HG02938 (cell line): Measurements from ENCODE around the gene TMEM181.

ENCODE experiments used
- ATAC-seq: cut with Tn5 transposase; IDR thresholded peaks from one replicate; pipeline ENCODE4 v1.9.1; 2021; ENCODE audit warnings: mild to moderate bottlenecking, moderate library complexity; ENCODE audit not compliant: unreplicated experiment

Gene TMEM181

DNA sequence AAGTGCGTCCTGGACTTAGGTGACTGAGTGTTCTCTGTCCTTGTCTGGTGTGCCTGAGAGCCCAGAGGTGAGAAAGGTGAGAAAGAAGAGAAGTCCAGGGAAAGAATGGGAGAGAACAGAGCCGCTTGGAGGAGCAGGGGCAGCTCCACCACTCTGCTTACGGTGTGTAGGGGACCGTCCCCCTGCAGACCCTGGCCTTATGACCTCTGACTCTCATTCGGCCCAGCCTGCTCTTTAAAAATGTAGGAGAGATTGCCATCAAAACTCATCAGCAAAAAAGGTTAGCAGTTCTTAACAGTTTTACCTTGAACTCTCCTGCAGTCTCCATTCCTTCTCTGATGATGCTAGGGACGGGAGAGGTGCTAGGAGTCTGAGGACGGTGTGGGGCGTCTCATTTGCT is 2.0 kb downstream of the TMEM181 start:
- no peak for ATAC-seq

DNA sequence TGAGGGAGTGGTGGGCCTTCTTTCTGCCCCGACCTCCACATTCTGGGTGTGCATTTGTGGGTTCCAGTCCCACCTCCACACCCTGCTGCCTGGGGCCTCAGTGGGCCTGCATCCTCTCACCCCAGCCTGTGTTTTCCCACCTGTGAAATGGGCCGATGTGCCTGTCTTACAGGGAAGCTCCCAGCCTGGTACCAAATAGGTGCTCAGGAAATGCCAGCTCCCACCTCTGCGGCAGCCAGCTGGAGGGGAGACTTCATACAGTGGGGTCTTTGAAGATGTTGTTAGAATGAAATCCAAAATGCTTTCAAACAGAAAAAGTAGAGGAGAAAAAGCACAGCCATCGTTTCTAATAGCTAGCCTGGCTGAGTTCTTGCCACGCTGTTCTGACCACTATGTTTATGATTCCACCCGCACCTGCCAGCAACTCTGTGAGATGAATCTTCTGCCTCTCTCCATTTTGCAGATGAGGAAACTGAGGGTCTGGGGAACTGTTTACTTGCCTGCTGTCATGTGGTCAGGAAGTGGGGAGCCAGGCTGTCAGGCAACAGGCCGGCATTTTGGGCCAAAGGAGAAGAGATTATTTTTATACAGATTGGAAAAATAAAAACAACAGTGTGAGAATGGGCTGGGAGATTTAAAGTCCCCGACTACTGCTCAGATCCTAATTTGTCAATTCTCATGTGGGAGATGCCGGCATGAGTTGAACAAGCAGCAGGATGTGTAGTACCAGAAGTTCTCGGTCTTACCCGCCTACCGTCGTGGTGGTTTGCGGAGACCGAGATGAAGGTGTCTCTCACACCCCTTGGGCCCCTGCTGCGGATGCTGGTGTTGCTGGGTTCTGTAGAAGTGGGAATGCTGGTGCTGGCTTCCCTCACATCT is 4.6 kb downstream of the TMEM181 start:
- no peak for ATAC-seq

DNA sequence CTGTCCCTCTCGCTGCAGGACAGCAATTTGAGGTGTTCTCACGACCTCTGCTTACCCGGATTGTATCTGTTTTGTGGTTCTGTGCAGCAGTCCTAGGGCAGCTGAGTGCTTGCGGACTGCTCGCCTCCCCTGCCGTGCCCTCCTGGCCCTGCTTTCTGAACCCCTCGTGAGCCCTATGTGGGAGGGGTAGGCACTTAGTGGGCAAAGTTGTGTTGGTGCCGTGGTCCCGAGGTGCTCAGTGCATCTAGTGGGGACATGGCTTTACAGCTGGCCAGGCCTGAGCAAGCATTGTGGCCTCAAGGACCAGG is 5.2 kb downstream of the TMEM181 start:
- no peak for ATAC-seq

DNA sequence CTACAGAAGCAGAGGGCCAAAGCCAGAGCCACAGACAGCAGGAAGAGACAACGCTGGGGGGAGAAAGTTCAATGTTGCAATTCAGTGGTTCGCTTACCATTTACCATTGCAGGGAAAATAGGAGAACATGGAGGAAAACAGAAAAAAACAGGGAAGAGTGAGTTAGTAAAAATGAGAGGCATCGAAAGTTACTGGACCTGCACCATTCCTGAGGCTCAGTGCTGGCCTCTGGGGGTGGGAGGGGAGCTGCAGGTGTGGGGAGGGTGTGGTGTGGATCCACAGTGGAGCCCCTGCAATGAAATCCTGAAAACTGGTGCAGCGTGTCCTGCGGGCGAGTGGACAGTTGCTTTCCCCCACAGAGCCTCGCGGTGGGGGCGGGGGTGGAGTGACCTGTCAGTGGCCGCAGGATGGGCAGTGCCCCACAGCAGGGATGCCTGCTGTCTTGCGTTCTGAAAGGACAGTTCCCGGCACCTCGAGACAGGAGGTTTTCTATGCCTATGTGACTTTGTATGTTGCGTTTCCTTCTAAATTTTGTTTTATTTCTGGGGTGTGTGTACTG is 5.7 kb downstream of the TMEM181 start:
- ATAC-seq: no peak

DNA sequence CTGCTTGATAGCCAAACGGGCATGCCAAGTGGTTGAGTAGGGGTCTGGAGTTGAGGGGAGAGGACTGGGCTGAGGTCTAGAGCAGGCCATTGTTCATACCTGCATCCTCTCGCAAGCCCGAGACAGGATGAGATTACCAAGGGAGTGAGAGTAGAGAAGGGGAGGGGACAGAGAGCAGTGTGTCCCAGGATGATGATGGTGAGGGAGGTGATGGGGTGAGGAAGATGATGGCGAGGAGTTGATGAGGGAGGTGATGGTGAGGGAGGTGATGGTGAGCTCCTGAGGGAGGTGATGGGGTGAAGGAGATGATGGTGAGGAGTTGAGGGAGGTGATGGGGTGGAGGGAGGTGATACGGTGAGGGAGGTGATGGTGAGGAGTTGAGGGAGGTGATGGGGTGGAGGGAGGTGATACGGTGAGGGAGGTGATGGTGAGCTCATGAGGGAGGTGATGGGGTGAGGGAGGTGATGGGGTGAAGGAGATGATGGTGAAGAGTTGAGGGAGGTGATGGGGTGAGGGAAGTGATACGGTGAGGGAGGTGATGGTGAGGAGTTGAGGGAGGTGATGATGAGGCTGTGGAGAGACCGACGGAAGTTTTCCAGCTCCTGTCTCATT is 6.4 kb downstream of the TMEM181 start:
- ATAC-seq: no peak

DNA sequence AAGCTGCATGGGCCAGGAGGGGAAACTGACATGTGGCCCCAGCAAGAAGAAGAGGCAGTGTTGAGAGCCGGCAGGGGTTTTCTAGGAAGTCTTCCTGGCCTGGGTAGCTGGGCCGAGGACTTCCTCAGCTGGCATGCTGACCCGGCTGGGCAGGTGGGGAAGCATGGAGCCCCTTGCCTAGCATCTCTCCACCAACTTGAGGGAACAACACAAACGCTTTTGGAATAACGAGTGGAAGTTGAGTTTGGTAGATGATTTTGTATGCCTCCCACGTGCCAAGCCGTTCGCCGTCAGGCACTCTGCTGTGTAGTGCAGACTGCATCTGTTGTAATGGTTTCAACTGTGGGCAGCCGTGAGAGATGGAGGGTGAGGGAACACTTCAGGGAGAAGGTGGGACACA is 7.3 kb downstream of the TMEM181 start:
- ATAC-seq: no peak

DNA sequence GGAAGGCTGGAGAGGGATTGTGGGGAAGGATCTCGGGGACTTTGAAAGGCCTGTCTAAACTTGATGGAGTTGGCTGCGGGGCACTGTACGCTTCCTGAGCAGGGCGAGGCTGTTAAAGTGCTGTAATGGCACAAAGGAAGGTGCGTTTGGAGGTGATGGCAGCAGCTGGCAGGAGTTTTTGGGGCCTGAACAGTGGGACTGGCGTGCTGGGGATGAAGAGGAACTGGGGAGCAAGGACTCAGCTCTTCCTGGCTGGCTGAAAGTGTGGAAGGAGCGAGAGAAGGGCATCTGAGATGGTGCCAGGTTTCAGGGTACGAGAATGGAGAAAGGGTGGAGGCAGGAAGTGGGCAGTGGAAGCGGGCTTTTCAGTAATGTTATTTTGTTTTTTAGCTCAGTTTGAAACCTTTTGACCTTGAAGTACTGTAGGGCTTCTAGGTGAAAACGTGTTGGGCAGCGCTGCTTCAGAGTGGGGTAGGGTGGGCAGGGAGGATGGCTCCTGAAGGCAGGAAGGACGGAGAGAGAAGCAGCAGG is 8.0 kb downstream of the TMEM181 start:
- no peak for ATAC-seq

DNA sequence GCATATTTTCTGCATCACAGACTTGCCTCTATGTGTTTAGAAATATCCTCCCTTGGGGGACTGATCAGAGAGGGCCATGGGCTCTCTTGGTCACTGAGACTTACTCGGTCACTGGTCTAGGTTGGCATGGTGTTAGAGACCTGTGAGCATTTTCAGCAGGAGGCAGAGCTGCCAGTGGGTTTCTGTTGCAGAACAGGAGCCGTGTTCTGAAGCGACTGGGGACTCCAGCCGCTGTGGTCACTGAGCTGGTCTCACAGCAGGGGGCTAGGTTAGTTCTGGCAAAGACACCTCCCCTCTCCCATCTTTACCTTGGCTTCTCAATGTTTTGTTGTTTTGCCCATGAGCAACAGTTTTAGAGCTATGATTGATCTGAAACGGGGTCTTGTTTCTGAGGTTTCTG is 8.7 kb downstream of the TMEM181 start:
- no peak for ATAC-seq

DNA sequence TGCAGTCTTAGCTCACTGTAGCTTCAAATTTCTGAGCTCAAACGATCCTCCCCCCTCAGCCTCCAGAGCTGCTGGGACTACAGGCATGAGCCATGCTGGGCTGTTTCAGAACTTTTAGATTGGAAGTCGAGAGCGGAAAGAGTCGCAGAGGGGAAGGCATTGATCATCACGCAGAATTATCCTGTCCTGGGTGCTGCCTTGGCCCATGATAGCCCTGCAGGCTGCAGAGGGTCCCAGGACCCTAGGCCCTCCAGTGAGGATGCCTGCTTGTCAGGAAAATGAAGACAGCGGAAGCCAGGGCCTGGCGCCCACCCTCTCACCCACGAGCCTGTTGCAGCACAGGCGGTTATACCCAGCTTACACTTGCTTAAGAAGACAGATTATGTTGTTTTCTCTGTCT is 9.1 kb downstream of the TMEM181 start:
- no peak for ATAC-seq

DNA sequence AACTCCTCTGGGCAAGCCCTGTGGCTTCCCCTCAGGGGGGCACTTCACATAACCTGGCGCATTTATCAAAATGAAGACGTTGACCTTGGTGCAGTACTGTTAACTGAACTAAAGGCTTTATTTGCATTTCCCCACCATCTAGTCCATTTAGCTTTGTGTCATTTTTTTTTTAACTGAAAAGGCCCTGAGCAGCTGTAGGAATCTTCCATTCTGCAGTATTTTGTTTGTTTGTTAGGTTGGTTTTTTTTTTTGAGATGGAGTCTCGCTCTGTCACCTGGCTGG is 10.7 kb downstream of the TMEM181 start:
- no peak for ATAC-seq

DNA sequence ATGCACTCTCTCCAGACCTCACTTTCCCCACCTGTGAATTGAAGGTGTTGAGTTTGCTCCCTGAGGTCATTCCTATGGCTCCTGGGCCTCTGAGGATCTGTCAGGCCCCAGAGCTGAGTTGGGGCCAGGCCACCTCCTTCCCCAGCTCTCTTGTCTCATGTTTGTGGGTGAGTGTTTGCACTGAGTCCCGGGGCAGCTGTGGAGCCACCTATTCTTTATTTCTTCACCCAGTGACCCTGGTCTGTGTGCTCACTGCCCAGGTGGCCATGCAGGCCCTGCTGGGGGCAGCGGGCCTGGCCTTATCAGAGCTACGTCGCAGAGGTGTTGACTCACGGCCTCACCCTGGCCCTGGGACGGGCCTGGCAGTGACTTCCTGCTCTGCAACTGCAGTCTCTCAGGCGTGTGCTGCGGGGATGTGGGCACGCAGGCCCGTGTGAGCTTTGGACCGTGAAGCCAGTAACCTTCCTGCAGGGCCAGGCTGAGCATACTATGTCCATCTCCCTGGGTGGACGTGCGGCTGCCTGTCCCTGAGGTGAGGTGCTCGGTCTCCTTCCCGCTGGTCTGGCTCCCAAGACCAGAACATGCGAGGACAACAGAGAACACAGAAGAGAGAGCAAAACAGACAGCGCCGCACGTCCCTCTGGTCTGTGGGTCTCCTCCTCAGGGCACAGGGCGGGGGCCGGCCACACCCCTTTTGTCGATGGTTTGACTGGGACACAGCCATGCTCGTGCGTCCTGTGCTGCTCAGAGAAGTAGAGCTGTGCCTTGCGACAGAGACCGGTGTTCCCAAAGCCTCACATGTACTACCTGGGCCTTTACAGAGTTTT is 12.1 kb downstream of the TMEM181 start:
- ATAC-seq: no peak

DNA sequence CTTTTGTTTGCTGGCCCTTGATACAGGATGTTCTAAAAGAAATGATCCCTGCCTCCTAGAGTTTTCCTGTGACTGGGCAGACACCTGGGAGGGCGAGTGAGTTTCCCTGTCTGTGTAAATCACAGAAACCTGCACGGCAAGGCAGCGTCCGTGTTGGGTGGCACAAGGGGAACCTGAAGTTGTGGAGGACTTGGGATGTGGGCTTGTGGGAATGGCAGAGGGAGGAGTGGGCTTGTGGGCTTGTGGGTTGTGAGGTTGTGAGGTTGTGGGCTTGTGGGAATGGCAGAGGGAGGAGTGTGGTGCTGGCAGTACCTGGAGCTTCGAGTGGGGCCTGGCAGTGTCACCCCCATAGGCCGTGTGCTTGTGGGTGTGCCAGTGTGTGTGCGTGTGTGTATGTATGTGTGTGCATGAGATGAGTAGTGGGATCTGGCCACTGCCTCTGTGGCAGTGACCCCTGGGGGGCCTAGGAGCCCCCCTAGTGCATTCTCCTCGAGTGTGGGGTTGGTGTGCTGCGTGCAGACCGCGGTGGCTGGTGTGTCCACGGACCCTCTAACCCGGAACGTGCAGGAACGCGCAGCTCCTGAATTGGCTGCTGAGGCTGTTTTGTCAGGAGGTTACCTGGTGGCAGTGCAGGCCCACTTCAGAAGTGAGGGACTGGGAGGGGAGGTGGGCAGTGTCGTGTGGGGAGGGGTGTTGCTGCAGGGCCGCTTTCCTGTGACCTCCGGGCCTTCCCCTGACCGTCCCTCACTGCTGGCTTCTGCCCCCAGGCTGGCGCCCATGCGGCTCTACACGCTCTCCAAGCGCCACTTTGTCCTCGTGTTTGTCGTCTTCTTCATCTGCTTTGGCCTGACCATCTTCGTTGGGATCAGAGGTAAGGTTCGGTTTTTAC is 13.0 kb downstream of the TMEM181 start:
- no peak for ATAC-seq

DNA sequence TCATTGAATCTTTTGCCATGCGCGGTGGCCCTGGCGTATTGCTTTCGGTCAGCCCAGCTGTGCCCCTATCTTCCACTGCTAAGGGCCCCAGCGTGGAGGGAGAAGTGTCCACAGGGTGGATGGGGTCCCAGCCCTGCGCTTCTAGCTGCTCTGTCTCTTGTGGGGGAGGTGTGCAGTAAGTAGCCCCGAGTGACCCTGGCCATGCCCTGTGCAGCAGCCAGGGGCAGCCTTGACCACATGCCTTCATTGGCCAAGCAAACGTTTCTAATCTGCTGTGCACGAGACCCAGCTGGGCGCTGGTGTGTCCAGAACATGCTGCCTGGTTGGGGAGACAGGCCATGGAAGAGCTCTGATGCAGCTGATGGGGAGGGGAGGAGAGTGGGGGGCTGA is 13.6 kb downstream of the TMEM181 start:
- no peak for ATAC-seq

DNA sequence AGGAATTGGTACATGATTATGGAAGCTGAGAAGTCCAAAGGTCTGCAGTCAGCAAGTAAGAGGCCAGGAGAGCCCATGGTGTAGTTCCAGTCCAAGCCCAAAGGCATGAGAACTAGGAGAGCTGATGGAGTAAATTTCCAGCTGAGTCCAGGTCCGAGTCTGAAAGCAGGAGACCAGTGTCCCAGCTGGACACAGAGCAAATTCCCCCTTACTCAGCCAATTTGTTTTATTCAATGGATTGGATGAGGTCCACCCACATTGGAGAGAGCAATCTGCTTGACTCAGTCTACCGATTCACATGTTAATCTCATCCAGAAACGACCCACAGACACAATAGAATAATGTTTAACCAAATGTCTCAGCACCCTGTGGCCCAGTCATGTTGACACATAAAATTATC is 14.9 kb downstream of the TMEM181 start:
- no peak for ATAC-seq

DNA sequence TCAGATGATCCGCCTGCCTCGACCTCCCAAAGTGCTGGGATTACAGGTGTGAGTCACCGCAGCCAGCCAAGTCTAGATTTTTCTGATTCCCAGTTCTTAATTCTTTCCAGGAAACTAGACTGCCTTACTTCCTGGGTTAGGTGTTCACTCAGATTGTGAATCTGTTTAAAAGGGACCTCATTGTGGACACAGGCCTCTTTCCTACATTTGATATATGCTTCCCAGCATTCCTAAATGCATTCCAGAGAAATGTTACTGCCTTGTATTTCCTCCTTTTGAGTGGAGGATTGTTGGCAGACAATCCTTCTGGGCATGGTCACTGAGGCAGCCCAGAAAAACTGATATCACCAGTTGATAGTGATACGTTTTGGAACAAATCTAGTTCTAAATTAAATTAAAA is 15.7 kb downstream of the TMEM181 start:
- ATAC-seq: no peak

DNA sequence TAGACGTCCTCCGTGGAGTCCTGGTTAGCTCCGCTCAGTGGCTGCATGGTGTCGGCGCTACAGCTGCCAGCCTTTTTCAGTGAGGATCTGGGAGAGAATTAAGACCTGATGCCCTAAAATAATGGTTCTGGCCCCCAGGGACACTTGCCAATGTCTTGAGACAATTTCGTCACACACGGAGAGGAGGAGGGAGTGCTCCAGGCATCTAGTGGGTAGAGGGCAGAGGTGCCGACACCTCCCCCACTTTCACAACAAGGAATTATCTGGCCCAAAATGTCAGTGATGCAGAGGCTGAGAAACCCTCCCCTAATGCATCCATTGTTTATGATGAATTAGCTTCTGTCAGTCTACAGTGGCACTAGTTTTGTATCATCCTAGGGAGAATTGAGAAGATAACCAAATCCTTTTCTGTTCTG is 24.4 kb downstream of the TMEM181 start:
- no peak for ATAC-seq

DNA sequence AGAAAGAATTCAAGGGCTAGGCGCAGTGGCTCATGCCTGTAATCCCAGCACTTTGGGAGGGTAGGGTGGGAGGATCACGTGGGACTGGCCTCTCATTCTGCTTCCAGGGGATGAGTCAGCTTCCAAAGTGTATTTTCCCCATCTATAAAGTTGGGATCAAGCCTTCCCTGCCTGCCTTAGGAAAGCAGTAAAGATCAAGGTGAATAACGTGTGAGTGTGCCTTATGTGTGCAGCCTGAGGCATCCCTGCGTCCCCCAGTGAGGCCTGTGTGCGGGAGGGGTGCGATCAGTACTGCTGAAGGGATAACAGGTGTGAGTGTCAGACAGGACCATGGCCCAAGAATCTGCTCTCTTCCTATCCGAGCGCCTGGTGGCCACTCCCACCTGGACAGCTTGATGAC is 26.8 kb downstream of the TMEM181 start:
- no peak for ATAC-seq

DNA sequence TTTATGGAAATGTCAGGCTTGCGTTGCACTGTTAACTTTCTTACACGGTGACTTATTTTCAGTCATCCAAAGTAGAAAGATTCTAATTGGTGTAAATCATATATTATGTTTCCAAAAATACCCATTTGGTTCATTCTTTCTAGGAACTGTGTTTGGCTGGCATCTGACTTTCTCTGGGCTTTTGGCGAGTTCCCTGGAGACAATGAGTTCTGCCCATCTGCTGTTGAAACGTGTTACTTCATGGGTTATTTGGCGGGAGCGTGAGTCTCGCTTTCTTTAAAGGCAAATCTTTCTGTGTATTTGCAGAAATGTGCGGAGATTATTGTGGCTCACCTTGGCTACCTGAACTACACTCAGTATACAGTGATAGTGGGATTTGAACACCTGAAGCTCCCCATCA is 29.5 kb downstream of the TMEM181 start:
- no peak for ATAC-seq

DNA sequence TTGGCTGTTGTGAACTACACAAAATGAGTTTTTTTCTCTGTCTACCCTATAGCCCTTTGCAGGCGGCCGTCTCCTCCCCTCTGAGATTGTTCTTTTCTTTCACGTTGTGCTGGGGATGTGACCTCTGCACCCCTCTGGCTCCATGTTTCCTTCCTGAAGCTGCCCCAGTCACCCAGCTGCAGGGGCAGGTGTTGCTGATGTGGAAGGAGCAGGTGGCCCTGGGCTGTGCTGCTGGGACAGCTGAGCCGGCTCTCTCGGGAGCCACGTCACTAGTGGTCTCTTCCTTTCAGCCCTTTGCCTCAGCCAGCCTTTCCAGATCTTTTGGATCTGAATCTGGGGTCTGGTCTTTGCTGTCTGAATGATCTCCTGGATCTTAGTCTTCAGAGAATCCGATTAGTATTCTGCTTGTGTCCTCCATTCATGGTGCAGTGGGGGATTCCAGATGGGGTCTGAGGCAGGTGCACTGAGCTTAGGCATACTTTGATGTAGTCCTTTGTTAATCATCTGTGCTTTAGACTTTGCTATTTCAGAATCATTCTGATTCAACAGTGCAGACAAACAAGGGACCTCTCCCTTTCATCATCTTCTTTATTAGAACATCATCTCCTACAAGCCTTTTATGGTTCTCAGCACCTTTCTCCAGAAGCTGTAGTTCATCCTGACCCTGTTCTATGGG is 31.4 kb downstream of the TMEM181 start:
- ATAC-seq: no peak

DNA sequence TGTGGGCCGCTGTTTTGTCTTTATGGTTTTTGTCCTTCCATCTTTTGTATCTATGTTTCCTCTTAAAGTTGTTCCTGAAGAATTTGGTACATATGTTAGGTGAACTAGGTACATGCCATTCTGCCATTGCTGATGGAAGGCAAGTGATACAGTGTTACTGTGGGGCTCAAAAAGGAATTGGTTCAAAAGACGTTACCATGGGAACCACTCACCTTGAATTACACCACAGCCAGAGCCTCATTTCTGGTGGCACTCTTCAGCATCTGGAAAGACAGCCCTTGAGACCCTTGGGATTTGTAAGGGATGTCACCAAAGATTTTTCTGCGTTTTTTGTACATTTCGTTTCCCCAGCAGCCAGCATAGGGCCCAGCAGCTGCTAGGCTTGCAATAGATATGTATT is 31.9 kb downstream of the TMEM181 start:
- ATAC-seq: no peak
